SH-SY5Y (cell line): ENCODE results near the gene MTCL1.

Source experiments
- GATA2 ChIP-seq: IDR thresholded peaks from 2 replicates; pipeline ENCODE4 v1.6.1; 2011; ENCODE audit warnings: mild to moderate bottlenecking, low read depth, low read length
- GATA3 ChIP-seq: IDR thresholded peaks from 2 replicates; pipeline ENCODE4 v1.6.1; 2011; ENCODE audit warnings: low read depth, mild to moderate bottlenecking, low read length, moderate library complexity

- no peak for TF ChIP-seq GATA2
- TF ChIP-seq GATA3: no peak
Observed at GRCh38 chr18:8843005-8843404, 137.6 kb downstream of the MTCL1 start.
